ENCODE results near the gene MYO1D.
A peak's percentile ranks its signal among the peaks of the same experiment; 100 is the strongest.

The MYO1D gene

DNA sequence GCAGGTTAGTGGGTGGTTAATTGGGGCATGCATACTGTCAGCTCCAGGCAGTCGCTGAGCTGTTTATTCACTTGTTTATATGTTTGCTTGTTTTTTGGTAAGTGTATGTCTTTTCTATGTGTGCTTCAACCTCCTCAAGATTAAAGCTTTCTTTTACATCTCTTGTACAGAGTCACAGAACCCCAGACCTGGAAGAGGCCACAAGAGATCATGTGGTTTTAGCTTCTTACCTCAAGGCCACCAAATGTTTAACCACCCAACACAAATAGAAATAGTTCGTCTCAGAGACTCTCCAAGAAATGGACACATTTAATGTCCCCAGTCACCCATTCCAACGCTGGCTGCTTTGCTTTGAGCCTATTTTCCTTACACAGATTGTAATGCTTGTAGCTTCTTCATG is 39.2 kb upstream of the MYO1D start:
- no peak for DNase-seq (ENCODE audit: low read depth)
- no peak overlapping the region for H3K4me3 ChIP-seq (ENCODE audit: low read length)
- no peak for TF ChIP-seq CTCF (conservative IDR thresholded peaks at IDR 0.05; ENCODE audit: low read depth, low read length)

DNA sequence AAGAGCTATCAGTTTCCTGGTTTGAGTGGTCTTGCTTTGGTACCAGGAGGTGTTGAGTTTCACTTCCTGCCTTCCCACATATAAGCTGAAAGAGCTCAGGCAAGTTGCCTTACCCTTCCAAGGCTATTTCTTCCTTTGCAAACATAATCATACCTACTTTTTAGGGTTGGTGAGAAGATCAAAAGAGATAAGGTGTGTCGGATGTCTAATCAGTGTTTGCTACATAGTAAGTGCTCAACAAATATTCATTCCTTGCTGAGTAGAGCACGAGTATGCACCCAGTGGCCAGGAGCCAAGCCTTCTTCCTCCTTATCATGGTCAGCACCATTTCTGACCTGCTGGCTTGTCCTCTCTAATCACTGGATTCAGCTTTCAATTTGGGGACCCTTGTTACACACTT is 38.3 kb upstream of the MYO1D start:
- DNase-seq (ENCODE audit: low read depth): no peak
- TF ChIP-seq CTCF (conservative IDR thresholded peaks at IDR 0.05; ENCODE audit: low read depth, low read length): no peak
- no peak overlapping the region for H3K4me3 ChIP-seq (ENCODE audit: low read length)

GRCh38 chr17:32914181-32914580 is 37.3 kb upstream of the MYO1D start:
- no peak overlapping the region for H3K4me3 ChIP-seq (ENCODE audit: low read length)
- DNase-seq (ENCODE audit: low read depth): no peak

GRCh38 chr17:32913593-32913992 is 36.7 kb upstream of the MYO1D start:
- H3K4me3 ChIP-seq (ENCODE audit: low read length): no peak overlapping the region
- no peak for DNase-seq (ENCODE audit: low read depth)
- TF ChIP-seq CTCF (conservative IDR thresholded peaks at IDR 0.05; ENCODE audit: low read depth, low read length): no peak

More at GRCh38 chr17:32914181-32914580, 37.3 kb upstream of the MYO1D start:
- no peak for TF ChIP-seq CTCF (conservative IDR thresholded peaks at IDR 0.05; ENCODE audit: low read depth, low read length)

GRCh38 chr17:32912218-32912897 is 35.4 kb upstream of the MYO1D start:
- no peak for DNase-seq (ENCODE audit: low read depth)
- H3K4me3 ChIP-seq (ENCODE audit: low read length): no peak overlapping the region

DNA sequence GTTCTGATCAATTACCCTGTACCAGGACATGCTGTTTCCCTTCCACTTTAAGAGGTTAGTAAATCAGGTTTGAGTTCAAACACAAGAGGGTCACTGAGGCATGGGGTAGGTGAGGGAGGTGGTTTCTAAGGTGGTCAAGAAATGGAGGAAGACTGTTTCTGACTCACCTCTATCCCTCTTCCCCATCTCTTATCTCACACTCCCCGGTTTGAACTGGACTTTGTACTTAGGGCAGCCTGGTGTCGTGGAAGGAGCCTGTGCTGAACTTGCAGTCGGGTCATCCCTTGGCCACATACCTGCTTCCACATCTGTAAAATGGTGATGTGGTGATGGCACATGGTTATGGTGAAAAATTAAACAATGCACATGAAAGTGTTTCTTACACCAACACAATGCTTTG is 33.8 kb upstream of the MYO1D start:
- no peak for DNase-seq (ENCODE audit: low read depth)
- H3K4me3 ChIP-seq (ENCODE audit: low read length): no peak overlapping the region
- TF ChIP-seq CTCF (conservative IDR thresholded peaks at IDR 0.05; ENCODE audit: low read depth, low read length): no peak

More at GRCh38 chr17:32912218-32912897, 35.4 kb upstream of the MYO1D start:
- TF ChIP-seq CTCF (conservative IDR thresholded peaks at IDR 0.05; ENCODE audit: low read depth, low read length): peak; percentile 12

- DNase-seq (ENCODE audit: low read depth): peak; percentile 62
- TF ChIP-seq CTCF (conservative IDR thresholded peaks at IDR 0.05; ENCODE audit: low read depth, low read length): peak; percentile 87
- H3K4me3 ChIP-seq (ENCODE audit: low read length): no peak overlapping the region
Measured at GRCh38 chr17:32909787-32910369, 33.0 kb upstream of the MYO1D start.
